SJSA1 (cell line): ENCODE results near the gene CRTC3. TPM values are rescaled to one million over a fixed set of nuclear protein-coding genes. Genes with fewer than 3 reads are reported as not detected.
"Not testable (repeated sequence)": the region's sequence is repeated elsewhere in the genome, so short reads cannot be mapped to it uniquely, and the experiment has no call there.

ENCODE experiments used
- DNase-seq, 2 experiments: peaks; one replicate each; pipeline ENCODE4 v3.0.0-alpha.2; 2015 to 2020; ENCODE audit warnings: low spot score in 2 of 2, low read depth in 1 of 2
- H3K27ac ChIP-seq: fragments of 250-450 bp; sonication (Bioruptor Pico); 2 replicates; pipeline ENCODE4 v1.5.1; 2020; ENCODE audit warnings: mild to moderate bottlenecking, moderate library complexity
- H3K27me3 ChIP-seq: fragments of 250-450 bp; sonication (Bioruptor Pico); replicated peaks from 2 replicates; pipeline ENCODE4 v1.5.1; 2020; ENCODE audit warnings: mild to moderate bottlenecking, moderate library complexity
- H3K36me3 ChIP-seq: fragments of 250-450 bp; sonication (Bioruptor Pico); 2 replicates; pipeline ENCODE4 v1.5.1; 2020; ENCODE audit warnings: mild to moderate bottlenecking
- H3K4me1 ChIP-seq: fragments of 250-450 bp; sonication (Bioruptor Pico); replicated peaks from 2 replicates; pipeline ENCODE4 v1.6.1; 2021; ENCODE audit warnings: mild to moderate bottlenecking
- H3K4me3 ChIP-seq: fragments of 250-450 bp; sonication (Bioruptor Pico); 2 replicates; pipeline ENCODE4 v1.5.1; 2020; ENCODE audit warnings: mild to moderate bottlenecking
- H3K9me3 ChIP-seq: fragments of 250-450 bp; sonication (Bioruptor Pico); replicated peaks from 2 replicates; pipeline ENCODE4 v1.5.1; 2020; ENCODE audit warnings: mild to moderate bottlenecking
- total RNA-seq: library from RNA; depleted of rRNA; stranded (reverse); fragments of >200 nt; shearing (Covaris generic); gene quantifications from 2 replicates; pipeline ENCODE4 v1.2.3, GENCODE V29; 2014

Gene CRTC3
- total RNA-seq, 1 experiment from 2014 or later = 16.5 TPM

DNA sequence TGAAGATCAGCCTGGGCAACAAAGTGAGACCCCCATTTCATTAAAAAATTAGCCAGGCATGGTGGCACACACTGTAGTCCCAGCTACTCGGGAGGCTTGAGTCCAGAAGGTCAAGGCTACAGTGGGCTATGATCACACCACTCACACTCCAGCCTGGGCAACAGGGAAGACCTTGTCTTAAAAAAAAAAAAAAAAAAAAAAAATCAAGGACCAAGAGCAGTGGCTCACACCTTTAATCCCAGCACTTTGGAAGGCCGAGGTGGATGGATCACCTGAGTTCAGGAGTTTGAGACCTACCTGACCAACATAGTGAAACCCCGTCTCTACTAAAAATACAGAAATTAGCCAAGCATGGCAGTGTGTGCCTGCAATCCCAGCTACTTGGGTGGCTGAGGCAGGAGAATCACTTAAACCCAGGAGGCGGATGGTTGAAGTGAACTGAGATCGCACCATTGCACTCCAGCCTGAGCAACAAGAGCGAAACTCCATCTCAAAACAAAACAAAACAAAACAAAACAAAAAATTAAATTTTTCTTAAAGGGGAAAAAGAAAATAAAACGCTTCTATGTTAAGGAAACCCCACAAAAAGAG is 138.1 kb downstream of the CRTC3 start:
- not testable (repeated sequence) for H3K36me3 ChIP-seq, H3K27ac ChIP-seq, DNase-seq, H3K27me3 ChIP-seq, H3K9me3 ChIP-seq, H3K4me3 ChIP-seq
- H3K4me1 ChIP-seq = peaks cover 29% of the 10 kb centered on the region

DNA sequence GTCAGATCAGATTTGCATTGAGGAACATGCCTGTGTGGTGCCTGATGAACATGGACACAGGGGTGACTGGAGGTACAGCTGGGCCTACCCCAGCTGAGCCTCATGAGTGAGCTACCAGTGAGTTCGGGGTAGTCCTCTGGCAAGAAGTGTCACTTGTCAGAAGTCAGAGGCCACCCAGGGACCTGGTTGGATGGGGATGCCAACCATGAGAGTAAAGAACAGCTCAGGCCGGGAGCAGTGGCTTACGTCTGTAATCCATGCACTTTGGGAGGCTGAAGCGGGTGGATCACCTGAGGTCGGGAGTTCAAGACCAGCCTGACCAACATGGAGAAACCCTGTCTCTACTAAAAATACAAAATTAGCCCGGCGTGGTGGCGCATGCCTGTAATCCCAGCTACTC is 140.9 kb downstream of the CRTC3 start:
- not testable (repeated sequence) for H3K36me3 ChIP-seq, H3K27ac ChIP-seq

GRCh38 chr15:90671216-90671615 is 141.5 kb downstream of the CRTC3 start:
- Histone ChIP-seq H3K36me3 (no peaks in the 10 kb centered on the region), H3K27ac (no peak overlapping the region), H3K4me1 (peaks cover 25% of the 10 kb centered on the region), H3K27me3 (no peaks in the 10 kb centered on the region), H3K4me3 (no peak overlapping the region), H3K9me3 (no peaks in the 10 kb centered on the region)
- no peak for DNase-seq

More for the DNA sequence above, 140.9 kb downstream of the CRTC3 start:
- H3K9me3 ChIP-seq, DNase-seq, H3K4me3 ChIP-seq, H3K27me3 ChIP-seq: not testable (repeated sequence)
- H3K4me1 ChIP-seq = peaks cover 31% of the 10 kb centered on the region

GRCh38 chr15:90673357-90673756 is 143.6 kb downstream of the CRTC3 start:
- not testable (repeated sequence) for H3K9me3 ChIP-seq, H3K27me3 ChIP-seq, DNase-seq, H3K4me3 ChIP-seq, H3K27ac ChIP-seq, H3K36me3 ChIP-seq
- peaks cover 20% of the 10 kb centered on the region for H3K4me1 ChIP-seq

DNA sequence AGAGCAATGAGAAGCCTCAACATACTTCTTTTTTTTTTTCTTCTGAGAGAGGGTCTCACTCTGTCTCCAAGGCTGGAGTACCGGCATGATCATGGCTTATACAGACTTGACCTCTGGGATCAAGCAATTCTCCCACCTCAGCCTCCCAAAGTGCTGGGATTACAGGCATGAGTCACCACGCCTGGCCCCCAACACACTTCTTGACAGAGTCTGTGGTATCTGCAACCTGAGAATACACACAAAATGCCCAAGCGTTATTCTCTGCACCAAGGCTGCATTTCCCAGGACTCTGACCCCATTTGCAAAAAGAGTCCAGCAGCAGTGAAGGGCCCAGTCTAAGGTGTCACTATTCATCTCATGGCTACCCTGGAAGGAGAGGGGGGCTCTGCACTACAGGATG is 144.8 kb downstream of the CRTC3 start:
- Histone ChIP-seq H3K4me1 (peaks cover 21% of the 10 kb centered on the region), H3K27ac (no peak overlapping the region), H3K4me3 (no peak overlapping the region), H3K27me3 (no peaks in the 10 kb centered on the region), H3K36me3 (no peaks in the 10 kb centered on the region), H3K9me3 (no peaks in the 10 kb centered on the region)
- DNase-seq = no peak

GRCh38 chr15:90675464-90675863 is 145.7 kb downstream of the CRTC3 start:
- Histone ChIP-seq H3K36me3 (no peaks in the 10 kb centered on the region), H3K27me3 (no peaks in the 10 kb centered on the region), H3K4me3 (no peak overlapping the region), H3K4me1 (peaks cover 29% of the 10 kb centered on the region), H3K9me3 (no peaks in the 10 kb centered on the region), H3K27ac (no peak overlapping the region)
- no peak for DNase-seq

GRCh38 chr15:90677807-90678790 is 148.4 kb downstream of the CRTC3 start:
- Histone ChIP-seq H3K27ac (no peak overlapping the region), H3K27me3 (no peaks in the 10 kb centered on the region), H3K4me3 (no peak overlapping the region), H3K9me3 (no peaks in the 10 kb centered on the region), H3K4me1 (peaks cover 52% of the 10 kb centered on the region), H3K36me3 (no peaks in the 10 kb centered on the region)
- DNase-seq = no peak

DNA sequence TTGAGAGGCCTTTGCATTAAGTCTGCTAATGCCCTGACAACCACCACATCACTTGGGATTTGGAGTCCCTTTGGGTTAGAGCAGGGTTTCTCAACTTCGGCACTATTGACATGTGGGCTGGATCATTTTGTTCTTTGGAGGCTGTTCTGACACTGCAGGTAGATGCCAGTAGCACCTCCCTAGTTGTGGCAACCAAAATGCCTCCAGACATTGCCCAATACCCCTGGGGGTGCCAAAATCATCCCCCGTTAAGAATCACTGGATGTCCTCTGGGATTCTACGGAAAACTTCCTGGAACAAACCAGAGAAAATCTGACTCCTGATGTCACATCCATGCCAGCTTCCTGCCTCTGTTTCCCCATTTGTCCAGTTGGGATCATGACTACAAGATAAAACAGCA is 150.2 kb downstream of the CRTC3 start:
- no peaks in the 10 kb centered on the region for H3K36me3 ChIP-seq
- DNase-seq = no peak
- H3K27ac ChIP-seq = no peak overlapping the region
- no peaks in the 10 kb centered on the region for H3K27me3 ChIP-seq
- no peak overlapping the region for H3K4me3 ChIP-seq
- H3K9me3 ChIP-seq = no peaks in the 10 kb centered on the region
- H3K4me1 ChIP-seq = peaks cover 55% of the 10 kb centered on the region

DNA sequence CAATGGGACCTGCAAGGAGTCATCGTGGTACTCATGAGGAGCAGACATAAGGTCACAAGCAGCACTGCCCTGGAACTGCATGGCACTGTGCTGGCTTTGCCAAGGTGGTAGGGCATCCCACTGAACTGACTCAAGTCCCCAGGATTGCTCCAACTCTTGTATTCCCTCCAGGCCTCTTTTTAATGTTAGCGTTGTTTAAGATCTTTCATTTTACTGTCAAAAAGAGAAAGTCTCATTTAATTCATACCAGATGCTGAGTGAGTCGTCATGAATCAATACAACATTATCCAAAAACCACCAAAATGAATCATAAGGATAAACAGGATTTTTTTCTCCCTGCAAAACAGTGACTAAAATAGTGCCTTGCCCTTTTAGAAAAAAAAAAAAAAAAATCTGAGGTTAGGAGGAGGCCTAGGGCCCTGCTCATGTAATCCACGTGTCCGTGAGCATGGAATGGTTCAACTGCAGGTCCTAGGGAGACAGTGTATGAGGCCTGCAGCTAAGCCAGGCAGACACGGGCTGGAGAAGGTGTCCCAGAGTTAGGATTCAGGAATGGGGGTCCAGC is 150.7 kb downstream of the CRTC3 start:
- Histone ChIP-seq H3K9me3 (no peaks in the 10 kb centered on the region), H3K4me1 (peaks cover 55% of the 10 kb centered on the region), H3K36me3 (no peaks in the 10 kb centered on the region), H3K4me3 (no peak overlapping the region), H3K27me3 (no peaks in the 10 kb centered on the region), H3K27ac (peak overlapping the region; percentile 70)
- DNase-seq = peak; percentile 71 to 93

GRCh38 chr15:90681056-90681455 is 151.3 kb downstream of the CRTC3 start:
- Histone ChIP-seq H3K27ac (peak overlapping the region; percentile 70), H3K27me3 (no peaks in the 10 kb centered on the region), H3K4me1 (peaks cover 55% of the 10 kb centered on the region), H3K36me3 (no peaks in the 10 kb centered on the region), H3K4me3 (no peak overlapping the region), H3K9me3 (no peaks in the 10 kb centered on the region)
- DNase-seq = no peak

DNA sequence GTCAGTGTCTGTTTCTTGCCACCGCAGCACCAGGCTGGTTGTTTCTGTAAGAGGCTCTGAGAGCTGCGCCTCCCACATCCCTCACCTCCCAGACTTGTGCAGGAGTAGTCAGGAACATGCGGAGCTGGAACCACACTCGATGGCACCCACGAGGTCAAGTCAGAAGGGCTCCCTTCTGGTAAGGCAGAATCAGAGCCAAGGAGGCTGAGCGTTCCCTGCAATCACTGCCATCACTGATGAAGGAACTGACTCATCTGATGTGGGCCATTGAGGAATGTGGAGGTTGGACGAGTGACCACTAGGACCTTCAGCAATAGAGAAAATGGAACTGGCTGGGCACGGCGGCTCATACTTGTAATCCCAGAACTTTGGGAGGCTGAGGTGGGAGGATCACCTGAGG is 151.8 kb downstream of the CRTC3 start:
- peaks cover 58% of the 10 kb centered on the region for H3K4me1 ChIP-seq
- H3K36me3 ChIP-seq = no peaks in the 10 kb centered on the region
- H3K27ac ChIP-seq = peak overlapping the region; percentile 70
- H3K9me3 ChIP-seq = no peaks in the 10 kb centered on the region
- no peaks in the 10 kb centered on the region for H3K27me3 ChIP-seq
- DNase-seq = peak; percentile 77 to 86
- no peak overlapping the region for H3K4me3 ChIP-seq

GRCh38 chr15:90683371-90683770 is 153.6 kb downstream of the CRTC3 start:
- Histone ChIP-seq H3K9me3 (no peaks in the 10 kb centered on the region), H3K27ac (peak overlapping the region; percentile 76), H3K4me3 (no peak overlapping the region), H3K27me3 (no peaks in the 10 kb centered on the region), H3K36me3 (no peaks in the 10 kb centered on the region), H3K4me1 (peaks cover 55% of the 10 kb centered on the region)
- peak in 1 of 2 experiments; percentile 54 for DNase-seq

- peaks cover 55% of the 10 kb centered on the region for H3K4me1 ChIP-seq
- peak; percentile 85 to 92 for DNase-seq
Measured at GRCh38 chr15:90683876-90684275, 154.2 kb downstream of the CRTC3 start.

GRCh38 chr15:90684281-90684680 is 154.6 kb downstream of the CRTC3 start:
- H3K36me3 ChIP-seq = no peaks in the 10 kb centered on the region
- no peaks in the 10 kb centered on the region for H3K9me3 ChIP-seq
- H3K27me3 ChIP-seq = no peaks in the 10 kb centered on the region
- peaks cover 55% of the 10 kb centered on the region for H3K4me1 ChIP-seq
- H3K4me3 ChIP-seq = no peak overlapping the region
- DNase-seq = no peak
- peak overlapping the region; percentile 76 for H3K27ac ChIP-seq

More at GRCh38 chr15:90683876-90684275, 154.2 kb downstream of the CRTC3 start:
- Histone ChIP-seq H3K27ac (peak overlapping the region; percentile 76), H3K4me3 (no peak overlapping the region), H3K9me3 (no peaks in the 10 kb centered on the region), H3K36me3 (no peaks in the 10 kb centered on the region), H3K27me3 (no peaks in the 10 kb centered on the region)
